Panc1 (cell line): Measurements from ENCODE around the gene ATG14. TPM values are rescaled to one million over a fixed set of nuclear protein-coding genes. Genes with fewer than 3 reads are reported as not detected.
"Not testable (repeated sequence)": the region's sequence is repeated elsewhere in the genome, so short reads cannot be mapped to it uniquely, and the experiment has no call there.

Experiments
- ATAC-seq: fragments of 200-7000 bp; cut with Tn5 transposase; 2 replicates; pipeline ENCODE4 v1.9.1; 2020; ENCODE audit warnings: mild to moderate bottlenecking, moderate library complexity
- BruUV-seq: library from RNA; stranded (reverse); fragments of 400-500 nt; replicated peaks from 2 replicates; lab custom pipeline; 2021; lab: Mats Ljungman, UMichigan
- CTCF ChIA-PET: fragments of 300-600 bp; sonication (Branson Sonifier 250); formaldehyde crosslinking; loops from one replicate; lab custom pipeline; 2022; ENCODE audit warnings: antibody characterized with exemption; lab: Charles Lee
- POLR2A ChIA-PET: fragments of 300-600 bp; sonication (Branson Sonifier 250); formaldehyde crosslinking; loops from one replicate; lab custom pipeline; 2022; ENCODE audit warnings: antibody characterized with exemption; lab: Charles Lee
- DNase-seq: peaks from one replicate; pipeline ENCODE4 v3.0.0-alpha.2; 2010; ENCODE audit warnings: low read depth, low spot score
- H3K27ac ChIP-seq: 2 replicates; pipeline ENCODE4 v1.5.1; 2011; ENCODE audit warnings: mild to moderate bottlenecking, low read length, inconsistent platforms
- H3K27me3 ChIP-seq: fragments of 200-500 bp; sonication (Bioruptor generic); 2 replicates; pipeline ENCODE4 v1.6.0; 2014; ENCODE audit warnings: low read length, inconsistent platforms; ENCODE audit not compliant: control insufficient read depth, insufficient read depth
- H3K36me3 ChIP-seq: fragments of 200-500 bp; sonication (Bioruptor generic); 2 replicates; pipeline ENCODE4 v1.5.1; 2014; ENCODE audit warnings: inconsistent platforms, mild to moderate bottlenecking, low read length, moderate library complexity; ENCODE audit not compliant: control insufficient read depth, insufficient read depth
- H3K4me1 ChIP-seq: 2 replicates; pipeline ENCODE4 v1.5.1; 2011; ENCODE audit warnings: inconsistent platforms, mild to moderate bottlenecking, low read length, moderate library complexity; ENCODE audit not compliant: control insufficient read depth, insufficient read depth
- H3K4me3 ChIP-seq, 2 experiments: 2 replicates each; pipeline ENCODE4 v1.5.1; 2011 to 2012; ENCODE audit warnings: low read depth in 2 of 2, low read length in 2 of 2, mild to moderate bottlenecking in 2 of 2, inconsistent platforms in 1 of 2, moderate library complexity in 1 of 2
- H3K9me3 ChIP-seq: fragments of 200-500 bp; sonication (Bioruptor generic); 2 replicates; pipeline ENCODE4 v1.5.1; 2014; ENCODE audit warnings: low read depth, mild to moderate bottlenecking, inconsistent platforms, low read length, moderate library complexity; ENCODE audit not compliant: control insufficient read depth, insufficient read depth
- POLR2AphosphoS5 ChIP-seq: IDR thresholded peaks from 2 replicates; pipeline ENCODE4 v1.6.1; 2012; ENCODE audit warnings: mild to moderate bottlenecking, low read depth, low read length, moderate library complexity
- REST ChIP-seq, 2 experiments: IDR thresholded peaks; 2 replicates each; pipeline ENCODE4 v1.6.1; 2011 to 2012; ENCODE audit warnings: low read depth in 2 of 2, control low read depth in 1 of 2, low read length in 1 of 2, mild to moderate bottlenecking in 1 of 2, moderate library complexity in 1 of 2; ENCODE audit not compliant: insufficient read depth in 1 of 2
- SIN3A ChIP-seq: IDR thresholded peaks from 2 replicates; pipeline ENCODE4 v1.6.1; 2012; ENCODE audit warnings: low read depth, mild to moderate bottlenecking, low read length, moderate library complexity, borderline replicate concordance; ENCODE audit not compliant: insufficient read depth
- TCF7L2 ChIP-seq: IDR thresholded peaks from 2 replicates; pipeline ENCODE4 v1.6.1; 2011; ENCODE audit warnings: mild to moderate bottlenecking, low read depth, low read length, inconsistent platforms
- in situ Hi-C: cut with HindIII; loops from 2 replicates; pipeline ENCODE4 v1.10.0; 2016; ENCODE audit warnings: low sequenced_read_pairs, low pct_unique_long_range_greater_than_20kb
- intact Hi-C: fragments of 100-400 bp; cut with micrococcal nuclease; formaldehyde crosslinking; loops from one replicate; pipeline ENCODE4 v1.10.0; 2022; ENCODE audit not compliant: unreplicated experiment
- total RNA-seq: library from RNA; stranded (reverse); gene quantifications from one replicate; pipeline ENCODE4 v1.2.1, GENCODE V29; 2021; ENCODE audit not compliant: unreplicated experiment
- TF ChIP-seq, protein P1 (sequence below): fragments of 450-650 bp; IDR thresholded peaks from 2 replicates; pipeline ENCODE4 v1.5.1; 2017; ENCODE audit warnings: mild to moderate bottlenecking

ATG14 gene
- total RNA-seq, 1 experiment from 2014 or later = 7.1 TPM

DNA sequence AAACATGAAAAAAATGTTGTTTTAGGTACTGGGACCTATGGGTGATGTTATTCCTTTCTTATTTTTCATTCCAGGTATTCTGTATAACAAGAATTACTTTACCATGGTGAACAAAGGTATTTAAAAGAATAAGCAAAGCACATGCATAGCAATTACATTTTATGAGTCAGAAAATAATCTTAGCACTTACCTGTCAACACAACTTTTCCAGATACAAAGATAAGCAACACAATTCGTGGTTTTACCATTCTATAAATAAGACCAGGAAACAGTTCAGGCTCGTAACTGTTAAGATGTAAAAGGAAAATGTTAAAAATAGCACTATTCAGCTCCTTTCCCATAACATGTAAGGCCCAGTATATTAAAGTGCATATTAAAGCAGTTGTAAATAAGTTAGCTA, 12.3 kb upstream of the ATG14 start:
- ChIA-PET POLR2A (no interaction called here), CTCF (no interaction called here)
- intact Hi-C loops (no loop called here), in situ Hi-C loops (no loop called here)
- DNase-seq (no peak), ATAC-seq (no peak)
- no peaks in the 10 kb centered on the region for H3K27me3 ChIP-seq
- BruUV-seq = no TSS peak
- no peaks in the 10 kb centered on the region for H3K4me1 ChIP-seq
- no peak overlapping the region for H3K4me3 ChIP-seq
- no peak overlapping the region for H3K27ac ChIP-seq
- H3K36me3 ChIP-seq = no peaks in the 10 kb centered on the region
- H3K9me3 ChIP-seq = no peaks in the 10 kb centered on the region
- TF ChIP-seq TCF7L2 = no peak

GRCh38 chr14:55422338-55422737, 10.7 kb upstream of the ATG14 start:
- DNase-seq, H3K4me1 ChIP-seq, CTCF ChIA-PET, intact Hi-C loops, in situ Hi-C loops, H3K27me3 ChIP-seq, H3K36me3 ChIP-seq, BruUV-seq, H3K27ac ChIP-seq, POLR2A ChIA-PET, H3K4me3 ChIP-seq, ATAC-seq, H3K9me3 ChIP-seq: not testable (repeated sequence)

DNA sequence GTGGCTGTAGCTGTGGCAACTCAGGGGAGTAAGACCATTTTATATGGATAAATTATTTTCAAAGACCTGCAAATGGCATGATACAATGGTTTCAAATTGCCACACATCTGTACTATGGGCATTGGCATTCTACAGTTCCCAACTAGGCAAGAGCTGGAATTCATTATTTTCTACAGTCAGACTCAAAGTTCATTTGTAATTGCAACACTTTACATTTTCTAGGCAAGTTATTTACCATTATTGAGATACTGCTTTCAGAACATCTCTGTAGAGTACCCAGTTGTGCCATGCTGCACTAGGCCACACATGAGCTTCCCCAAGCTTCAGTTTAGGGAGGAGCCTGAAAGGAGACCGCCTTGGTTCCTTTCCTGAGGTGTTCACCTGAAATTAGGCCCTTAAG, 8.0 kb upstream of the ATG14 start:
- no TSS peak for BruUV-seq
- DNase-seq (no peak), ATAC-seq (no peak)
- ChIA-PET CTCF (no interaction called here), POLR2A (no interaction called here)
- no peaks in the 10 kb centered on the region for H3K4me1 ChIP-seq
- peaks cover 3% of the 10 kb centered on the region; the same call in 1 of the 2 replicates for H3K27me3 ChIP-seq
- no peaks in the 10 kb centered on the region for H3K9me3 ChIP-seq
- H3K27ac ChIP-seq = no peak overlapping the region
- H3K4me3 ChIP-seq = no peak overlapping the region
- TF ChIP-seq SIN3A = no peak
- no peak for TF ChIP-seq TCF7L2
- TF ChIP-seq REST (IDR thresholded peaks at IDR 0.05; ENCODE audit: insufficient read depth in 1 of 2, low read depth in 2 of 2, low read length in 1 of 2) = no peak
- TF ChIP-seq, protein P1, sequence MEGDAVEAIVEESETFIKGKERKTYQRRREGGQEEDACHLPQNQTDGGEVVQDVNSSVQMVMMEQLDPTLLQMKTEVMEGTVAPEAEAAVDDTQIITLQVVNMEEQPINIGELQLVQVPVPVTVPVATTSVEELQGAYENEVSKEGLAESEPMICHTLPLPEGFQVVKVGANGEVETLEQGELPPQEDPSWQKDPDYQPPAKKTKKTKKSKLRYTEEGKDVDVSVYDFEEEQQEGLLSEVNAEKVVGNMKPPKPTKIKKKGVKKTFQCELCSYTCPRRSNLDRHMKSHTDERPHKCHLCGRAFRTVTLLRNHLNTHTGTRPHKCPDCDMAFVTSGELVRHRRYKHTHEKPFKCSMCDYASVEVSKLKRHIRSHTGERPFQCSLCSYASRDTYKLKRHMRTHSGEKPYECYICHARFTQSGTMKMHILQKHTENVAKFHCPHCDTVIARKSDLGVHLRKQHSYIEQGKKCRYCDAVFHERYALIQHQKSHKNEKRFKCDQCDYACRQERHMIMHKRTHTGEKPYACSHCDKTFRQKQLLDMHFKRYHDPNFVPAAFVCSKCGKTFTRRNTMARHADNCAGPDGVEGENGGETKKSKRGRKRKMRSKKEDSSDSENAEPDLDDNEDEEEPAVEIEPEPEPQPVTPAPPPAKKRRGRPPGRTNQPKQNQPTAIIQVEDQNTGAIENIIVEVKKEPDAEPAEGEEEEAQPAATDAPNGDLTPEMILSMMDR = no peak
- no peak for TF ChIP-seq POLR2AphosphoS5
- intact Hi-C loops = no loop called here
- no peaks in the 10 kb centered on the region for H3K36me3 ChIP-seq
- in situ Hi-C loops = no loop called here
